ENCODE results near the gene FMO2.

Gene FMO2

DNA sequence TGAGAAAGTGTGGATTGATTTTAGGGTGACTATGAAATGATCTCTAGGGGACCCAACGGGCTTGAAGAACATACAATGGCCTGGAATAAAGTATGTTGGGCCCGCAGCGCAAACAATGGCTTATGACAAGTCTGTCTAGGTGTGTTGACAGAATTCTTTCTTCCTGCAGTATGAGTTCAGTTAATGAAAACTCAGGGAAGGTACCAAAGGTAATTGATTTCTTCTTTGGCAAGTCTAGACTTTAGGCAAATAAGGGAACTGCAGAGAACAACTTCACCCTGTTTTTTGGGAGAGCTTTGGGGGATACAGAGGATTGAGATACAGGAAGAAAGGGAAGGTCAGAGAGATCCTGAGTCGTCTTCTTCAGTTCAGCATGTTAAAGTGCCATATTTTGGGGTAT, 7.8 kb upstream of the FMO2 start:
- no peak for DNase-seq

DNA sequence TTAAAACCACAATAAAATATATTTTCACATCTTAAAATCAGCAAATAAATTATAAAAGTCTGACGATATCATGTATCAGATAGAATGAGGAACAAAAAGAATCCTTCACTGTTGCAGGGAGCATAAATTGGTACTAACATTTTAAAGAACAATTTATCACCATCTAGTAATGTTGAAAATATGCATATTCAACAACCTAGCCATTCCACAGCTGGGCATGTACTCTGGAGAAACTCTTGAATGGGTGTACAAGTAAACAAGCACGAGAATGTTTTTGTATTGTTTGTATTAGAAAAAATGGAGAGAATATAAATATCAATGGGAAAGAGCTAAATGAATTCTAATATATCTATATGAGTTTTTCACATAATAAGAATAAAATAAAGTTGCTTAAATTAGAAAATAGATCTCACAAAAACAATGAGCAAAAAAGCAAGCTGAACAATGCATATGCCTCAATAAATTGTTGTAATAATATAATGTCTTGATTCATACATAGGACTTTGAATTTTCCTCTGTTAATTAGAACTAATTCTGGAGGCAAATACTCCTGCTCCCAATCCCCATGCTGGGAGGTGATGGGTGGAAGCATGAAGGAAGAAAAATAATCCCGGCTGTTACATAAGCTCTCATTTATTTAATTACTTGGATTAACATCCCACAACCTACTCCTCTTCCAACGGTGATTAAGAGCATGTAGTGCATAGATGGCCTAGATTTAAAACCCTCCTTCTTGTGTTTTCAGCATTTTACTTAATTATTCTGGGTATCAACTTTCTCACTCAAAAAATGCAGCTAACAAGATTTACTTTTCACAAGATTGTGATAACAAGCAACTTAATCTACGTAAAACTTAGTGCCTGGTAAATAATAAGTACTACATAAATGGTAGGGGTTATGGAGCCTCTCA, 5.5 kb upstream of the FMO2 start:
- DNase-seq, result no peak

DNA sequence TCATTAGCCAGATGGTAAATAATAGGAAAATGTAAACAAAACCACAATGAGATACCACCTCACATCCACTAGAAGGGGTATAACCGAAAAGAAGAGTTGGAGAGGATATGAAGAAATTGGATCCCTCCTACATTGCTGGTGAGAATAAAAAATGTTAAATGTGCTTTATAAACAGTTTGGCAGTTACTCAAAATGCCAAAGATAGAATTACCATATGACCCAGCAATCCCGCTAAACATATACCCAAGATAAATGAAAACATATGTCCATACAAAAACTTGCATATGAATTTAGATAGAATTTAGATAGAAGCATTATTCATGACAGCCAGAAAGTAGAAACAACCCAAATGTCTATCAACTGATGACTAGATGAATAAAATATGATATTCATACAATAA, 4.4 kb upstream of the FMO2 start:
- no peak for DNase-seq

DNA sequence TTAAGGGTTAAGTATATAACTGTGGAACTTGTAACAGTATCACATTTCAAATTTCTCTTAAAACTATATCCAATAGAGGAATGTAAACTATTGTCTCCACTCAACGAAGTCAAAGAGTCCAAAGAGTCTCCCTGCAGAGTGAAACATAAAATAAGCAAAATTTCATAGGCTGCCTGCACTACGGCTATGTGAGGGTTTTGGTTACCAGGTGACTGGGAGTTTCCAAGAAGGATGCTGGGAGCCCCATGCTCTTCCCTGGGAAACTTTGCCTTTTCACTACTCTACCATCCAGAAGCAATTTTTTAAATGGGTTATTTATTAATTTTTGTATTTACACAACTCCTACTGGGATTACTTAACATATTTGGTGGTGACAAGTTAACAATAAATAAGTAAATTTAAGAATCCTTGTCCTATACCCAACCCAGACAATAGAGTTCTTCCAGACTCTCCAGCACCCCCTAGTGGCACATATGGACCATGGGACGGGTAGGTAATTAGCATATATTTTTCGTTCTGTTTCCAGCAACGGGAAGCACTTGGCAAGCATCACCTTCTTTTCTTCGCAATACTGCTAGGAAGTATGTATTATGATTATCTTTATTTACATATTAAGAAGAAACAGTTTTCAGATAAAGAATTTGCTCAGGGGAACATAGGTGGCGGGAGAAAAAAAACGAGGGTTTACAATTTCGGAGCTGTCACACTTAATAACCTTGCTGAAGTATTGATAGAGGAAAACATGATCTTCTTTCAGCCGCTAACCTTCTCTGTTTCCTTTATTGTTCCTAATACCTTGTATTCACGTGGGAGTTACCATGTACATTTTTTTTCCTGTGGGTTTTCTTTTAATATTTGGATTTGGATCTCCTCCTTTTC, 3.5 kb downstream of the FMO2 start:
- DNase-seq, result peak; percentile 42 to 57

DNA sequence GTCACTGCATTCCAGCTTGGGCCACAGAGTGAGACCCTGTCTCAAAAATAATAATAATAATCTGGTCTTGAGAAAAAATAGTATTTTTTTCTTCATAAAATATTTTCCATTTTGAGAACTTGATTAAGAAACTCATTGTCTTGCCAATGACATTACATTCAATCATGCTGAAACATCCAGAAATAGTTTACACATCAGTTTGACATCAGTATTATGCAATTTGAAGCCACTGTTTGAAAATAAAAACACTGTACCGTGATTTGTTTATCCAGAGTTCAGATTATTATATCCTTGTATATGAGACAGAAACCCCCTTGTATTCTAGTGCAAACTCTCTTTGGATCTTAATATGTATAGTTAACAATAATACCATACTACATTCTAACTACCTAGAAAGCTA, 6.9 kb downstream of the FMO2 start:
- no peak for DNase-seq

DNA sequence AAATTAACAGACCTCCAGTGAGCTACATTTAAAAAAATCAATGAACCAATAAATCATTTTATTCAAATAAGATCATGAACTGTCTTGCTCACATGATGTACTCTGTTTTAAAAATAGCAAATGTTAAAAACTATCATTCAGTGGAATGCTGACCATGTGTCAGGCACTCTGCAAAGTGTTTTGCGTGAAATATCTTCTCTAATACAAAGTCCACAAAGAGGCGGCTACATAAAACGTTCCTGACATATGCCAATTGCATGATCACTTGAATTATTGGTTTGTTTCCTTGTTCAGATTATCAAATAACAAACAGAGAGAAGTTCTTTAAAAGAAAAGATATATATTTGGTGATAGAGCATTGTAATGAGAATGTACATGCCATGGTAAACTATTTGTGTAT, 10.7 kb downstream of the FMO2 start:
- DNase-seq, result no peak

DNA sequence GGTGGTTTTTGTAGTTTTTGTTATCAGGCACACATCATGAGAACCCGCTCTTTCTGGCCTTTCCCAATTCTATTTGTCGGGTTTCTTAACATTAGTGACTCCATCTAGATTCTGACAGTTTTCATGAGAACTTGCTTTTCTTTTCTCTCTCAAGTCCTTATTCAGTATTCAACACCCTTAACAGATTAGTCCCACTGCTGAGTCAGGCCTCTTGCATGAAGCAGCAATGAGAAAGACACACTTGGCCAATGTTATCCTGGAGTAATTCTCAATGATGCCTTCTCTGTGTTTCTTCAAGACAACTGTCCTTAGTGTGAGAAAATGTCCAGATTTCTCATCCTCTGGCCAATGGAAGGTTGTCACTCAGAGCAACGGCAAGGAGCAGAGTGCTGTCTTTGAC, 11.3 kb downstream of the FMO2 start:
- DNase-seq, result no peak

DNA sequence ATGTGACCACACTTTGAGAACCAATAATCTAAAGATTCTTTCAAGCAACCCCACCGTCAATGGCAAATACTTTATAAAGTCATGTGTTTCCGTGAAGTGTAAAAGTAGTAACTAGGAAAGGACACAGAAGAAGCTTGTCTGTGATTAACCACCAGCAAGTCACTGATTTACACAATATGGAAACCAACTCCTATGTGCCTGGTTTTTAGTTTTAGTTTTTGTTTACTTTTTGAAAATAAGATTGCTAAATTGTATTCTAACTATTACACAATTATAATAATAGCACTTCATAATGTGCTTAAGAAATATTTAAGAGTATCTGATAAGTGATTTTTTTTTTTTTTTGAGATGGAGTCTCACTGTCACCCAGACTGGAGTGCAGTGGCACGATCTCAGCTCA, 13.0 kb downstream of the FMO2 start:
- no peak for DNase-seq

DNA sequence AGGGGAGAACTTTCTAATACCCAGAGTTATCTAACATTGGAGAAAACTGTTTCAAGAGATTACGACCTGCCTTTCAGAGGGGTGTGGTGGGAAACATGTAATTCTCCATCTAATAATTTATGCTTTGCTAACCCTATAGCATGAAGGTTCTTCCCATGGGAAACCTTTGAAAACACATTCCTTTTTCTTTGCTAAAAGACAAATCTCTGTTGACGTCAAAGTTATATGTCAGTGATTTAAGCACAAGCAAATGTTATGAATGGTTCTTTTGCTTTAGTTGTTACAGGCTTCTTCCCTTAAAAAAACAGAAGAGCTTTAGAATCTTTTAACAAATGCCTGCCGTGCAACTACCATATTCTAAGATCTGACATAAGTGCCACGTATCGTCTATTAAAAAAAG, 19.2 kb downstream of the FMO2 start:
- no peak for DNase-seq

DNA sequence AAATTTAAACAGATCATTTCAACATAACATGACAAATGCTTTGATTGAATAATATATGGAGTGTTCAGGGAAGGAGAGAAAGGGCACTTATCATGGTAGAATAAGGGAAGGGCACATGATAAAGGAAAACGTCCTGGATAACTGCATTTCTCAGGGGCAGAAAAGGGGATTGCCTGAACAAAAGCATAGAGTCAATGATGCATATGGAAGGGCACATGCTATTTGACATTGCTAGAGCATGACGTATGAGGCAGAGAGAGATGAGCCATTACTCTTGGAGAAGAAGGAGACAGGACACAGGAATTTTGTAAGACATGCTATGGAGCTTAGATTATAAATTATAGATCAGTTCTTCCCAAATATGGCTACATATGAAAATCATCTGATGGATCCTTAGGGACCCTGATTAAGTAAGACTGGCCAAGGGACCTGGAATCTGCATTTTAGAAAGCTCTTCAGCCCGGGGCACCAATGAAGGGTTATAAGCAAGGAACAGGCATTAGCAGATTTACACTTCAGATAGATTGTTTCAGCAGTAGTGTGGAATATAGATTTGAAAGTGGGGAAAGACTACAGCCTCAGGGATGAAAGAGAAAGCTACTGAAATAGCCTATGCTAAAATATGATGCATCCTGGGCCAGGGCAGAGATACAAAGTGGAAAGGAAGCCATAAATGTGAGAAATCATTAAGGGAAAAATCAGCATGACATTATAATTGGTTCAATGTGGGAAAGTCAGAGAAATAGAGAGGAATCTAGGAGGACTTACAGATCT, 21.3 kb downstream of the FMO2 start:
- DNase-seq, result no peak

DNA sequence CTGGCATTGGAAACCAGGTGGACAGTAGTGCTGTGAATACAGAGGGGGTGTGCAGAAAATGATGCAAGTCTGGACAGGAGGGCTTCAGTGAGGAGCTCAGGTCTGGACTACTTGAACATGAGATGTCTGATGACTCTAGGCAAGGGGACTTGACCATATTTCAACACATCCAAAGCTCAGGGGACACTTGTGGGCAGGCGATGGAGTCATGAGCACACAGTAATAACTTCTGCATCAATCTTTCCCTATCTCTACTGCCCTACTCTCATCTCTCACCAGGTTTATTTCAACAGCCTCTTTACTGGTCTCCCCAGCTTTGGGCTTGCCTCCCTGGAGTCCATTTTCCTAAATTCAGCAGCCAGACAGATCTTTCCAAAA, 21.9 kb downstream of the FMO2 start:
- DNase-seq, result no peak

DNA sequence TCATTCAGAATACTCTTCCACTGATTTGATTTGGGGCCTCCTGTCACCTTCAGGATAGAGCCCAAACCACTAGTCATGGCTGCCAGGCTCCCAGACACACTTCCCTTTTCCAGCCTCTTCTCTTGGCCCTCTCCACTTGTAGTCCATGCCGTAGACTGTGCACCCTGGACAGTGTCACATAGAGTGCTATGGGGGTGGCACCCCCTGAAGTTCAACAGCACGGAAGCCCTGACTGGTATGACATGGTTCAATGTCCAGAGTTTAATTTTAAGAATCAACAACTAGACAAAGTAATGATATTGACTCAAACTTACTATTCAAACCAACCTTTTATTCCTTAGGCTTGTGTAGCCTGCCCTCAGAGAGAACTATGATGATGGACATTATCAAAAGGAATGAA, 22.3 kb downstream of the FMO2 start:
- DNase-seq, result no peak

DNA sequence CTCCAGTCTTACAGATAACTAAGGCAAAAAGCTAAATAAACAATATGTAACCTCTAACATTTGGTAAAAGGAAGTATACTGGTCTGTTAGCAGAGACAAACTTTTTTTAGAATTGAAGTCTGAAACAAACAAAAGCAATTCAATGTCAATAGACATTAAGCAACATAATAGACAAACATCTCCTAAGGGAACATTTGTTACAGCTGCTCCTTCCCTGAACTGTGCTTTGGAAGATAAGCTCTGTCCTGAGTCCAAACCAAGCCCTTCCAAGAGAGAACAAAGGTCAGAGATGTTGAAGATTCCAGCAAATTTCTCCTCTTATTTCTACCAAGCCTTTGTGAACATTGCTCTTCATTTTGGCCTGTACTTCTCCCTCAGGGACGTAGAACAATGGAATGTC, 25.3 kb downstream of the FMO2 start:
- DNase-seq, result no peak

DNA sequence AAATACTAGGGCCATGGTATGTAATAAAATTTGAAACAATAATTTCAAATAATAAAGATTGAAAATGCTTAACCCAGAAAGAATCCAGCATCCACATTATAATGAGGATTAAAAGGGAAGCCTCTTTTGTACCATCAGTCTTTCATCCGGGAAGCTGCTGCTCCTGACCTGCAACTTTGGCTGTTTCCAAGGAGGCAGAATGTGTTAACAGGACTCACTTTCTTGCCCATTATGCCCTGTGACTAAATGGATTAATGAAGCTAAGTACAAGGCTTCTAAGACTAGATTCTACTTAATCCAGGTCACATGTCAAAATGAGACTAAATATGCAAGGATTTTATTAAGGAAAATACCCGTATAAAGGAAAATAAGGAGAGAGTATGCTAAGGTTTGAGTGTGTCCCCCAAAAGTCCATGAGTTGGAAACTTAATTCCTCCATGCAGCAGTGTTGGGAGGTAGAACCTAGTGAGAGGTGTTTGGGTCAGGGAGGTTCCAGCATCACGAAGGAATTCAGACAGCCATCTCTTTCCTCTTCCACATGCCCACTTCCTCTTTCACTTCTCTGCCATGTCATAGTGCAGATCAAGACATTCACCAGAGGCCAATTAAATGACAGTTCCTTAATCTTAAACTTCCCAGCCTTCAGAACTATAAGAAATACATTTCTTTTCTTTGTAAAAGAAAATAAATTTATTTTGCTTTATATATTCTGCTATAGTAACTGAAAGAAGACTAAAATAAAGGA, 27.7 kb downstream of the FMO2 start:
- no peak for DNase-seq

DNA sequence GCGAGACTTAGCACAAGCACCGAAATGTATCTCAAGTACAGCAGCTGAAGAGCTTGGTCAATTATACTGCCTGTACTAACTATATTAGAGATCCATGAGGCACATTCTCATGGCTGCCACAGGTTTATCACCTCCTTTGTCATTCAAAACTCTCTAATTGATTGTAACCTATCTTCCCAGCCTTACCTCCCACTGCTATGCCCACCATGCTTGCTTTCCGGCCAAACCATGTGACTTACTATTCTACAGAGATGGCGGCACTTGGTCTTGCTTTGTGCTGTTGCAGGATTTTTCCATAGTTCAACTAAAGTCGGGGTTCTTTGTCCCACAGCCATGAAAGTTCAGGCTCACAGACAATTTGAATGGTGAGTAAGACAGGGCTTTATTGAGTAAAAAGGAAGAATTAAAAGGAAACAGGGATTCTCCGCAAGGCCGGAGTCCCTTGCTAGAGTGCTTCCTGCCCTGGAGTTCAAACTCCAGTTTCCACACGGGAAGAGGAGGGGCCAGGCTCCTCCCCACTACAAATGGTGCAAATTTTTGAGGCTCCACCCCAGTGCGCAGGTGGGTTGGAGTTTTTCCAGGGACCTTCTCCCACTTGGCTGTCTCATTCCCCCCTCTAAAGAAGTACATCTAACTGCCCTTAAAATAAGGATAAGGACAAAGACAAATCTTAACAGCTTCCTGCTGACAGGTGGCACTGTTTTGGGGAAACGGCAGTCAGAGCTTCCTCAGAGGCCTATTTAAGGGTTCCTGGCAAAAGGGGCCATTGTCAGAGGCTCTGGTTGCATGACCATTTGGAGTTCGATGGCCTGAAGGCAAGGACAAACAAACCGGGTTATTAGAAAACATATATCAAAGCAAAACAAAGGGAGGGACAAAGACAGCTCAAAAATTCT, 28.7 kb downstream of the FMO2 start:
- DNase-seq, result no peak

DNA sequence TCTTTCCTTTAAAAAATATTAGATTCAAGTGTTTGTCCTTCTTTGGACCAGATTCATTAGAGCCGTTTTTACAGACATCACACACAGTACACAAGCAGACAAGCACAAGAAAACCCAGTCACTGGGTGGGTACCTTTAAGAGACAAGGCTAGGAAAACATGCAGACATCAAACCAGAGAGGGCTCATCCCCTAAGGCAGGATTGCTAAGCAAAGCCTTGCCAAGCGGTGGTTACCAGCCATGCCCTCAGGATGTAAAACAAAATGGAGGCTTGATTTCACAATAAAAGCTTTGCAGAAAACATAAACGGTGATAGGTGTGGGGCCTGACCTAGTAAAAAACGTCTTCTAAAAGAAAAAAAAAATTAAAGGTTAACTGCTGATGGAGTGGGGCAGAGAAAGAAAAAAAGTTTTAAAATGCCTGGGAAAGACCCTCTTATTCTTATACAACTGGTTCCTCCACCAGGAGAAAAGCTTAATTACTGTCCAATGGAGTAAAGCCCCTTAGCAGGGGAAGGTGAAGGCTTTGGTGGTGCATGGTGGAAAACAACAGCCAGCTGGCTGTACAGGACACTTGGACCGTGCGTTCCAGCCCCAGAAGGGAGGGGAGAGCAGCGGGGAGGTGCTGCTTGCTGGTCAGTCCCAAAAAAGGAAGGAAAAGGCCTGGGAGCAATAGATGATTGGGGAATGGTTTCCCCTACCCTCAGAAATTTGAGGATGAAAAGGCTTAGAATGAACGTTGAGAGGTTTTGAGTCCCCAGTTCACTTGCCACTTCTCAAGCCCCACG, 32.8 kb downstream of the FMO2 start:
- DNase-seq, result no peak

DNA sequence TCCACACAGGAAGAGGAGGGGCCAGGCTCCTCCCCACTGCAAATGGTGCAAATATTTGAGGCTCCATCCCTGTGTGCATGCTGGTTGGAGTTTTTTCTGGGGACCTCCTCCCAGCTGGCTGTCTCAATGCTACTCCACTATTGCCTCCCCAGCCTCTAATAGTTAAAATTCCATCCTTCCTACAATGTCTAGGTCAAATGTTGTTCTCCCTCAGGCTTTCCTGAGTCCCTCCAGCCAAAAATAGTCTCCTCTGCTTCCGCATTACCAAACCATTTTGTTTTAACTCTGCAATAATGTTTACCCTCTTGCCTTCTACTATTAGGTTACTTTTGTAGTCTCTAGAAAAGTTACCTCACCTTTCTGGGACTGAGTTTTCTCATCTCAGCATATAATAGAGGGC, 33.6 kb downstream of the FMO2 start:
- DNase-seq, result no peak

DNA sequence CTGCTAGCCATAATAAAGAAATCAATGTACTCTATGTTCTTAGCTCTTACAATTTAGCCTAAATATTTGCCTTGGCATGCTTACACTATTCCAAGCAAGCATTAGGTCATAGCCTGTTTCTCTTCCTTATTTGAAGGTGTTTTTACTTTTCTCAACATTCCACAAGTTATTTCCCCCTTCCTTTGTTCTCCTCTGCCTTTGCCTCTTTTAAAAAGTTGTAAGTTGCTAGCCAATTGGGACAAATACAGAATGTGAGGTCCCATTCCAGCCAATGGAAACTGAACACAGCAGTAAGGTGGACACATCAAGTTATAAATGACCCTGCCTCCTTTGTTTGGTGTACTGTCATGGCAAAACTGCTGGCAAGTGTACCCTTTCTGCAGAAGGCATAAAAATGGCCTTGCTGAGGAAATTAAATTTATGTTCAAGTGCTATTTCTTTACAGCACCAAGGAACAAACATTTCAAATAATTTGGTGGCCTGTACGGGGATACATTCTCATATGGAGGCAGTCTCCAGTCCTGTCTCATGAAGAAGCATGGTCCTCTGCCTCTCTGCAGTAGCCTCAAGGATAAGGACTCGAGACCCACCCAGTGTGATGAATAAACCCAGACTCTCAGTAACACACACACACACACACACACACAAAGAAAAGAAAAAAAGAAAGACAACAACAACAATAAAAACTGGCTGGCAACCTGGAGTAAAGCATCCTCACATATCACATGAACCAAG, 34.4 kb downstream of the FMO2 start:
- no peak for DNase-seq

DNA sequence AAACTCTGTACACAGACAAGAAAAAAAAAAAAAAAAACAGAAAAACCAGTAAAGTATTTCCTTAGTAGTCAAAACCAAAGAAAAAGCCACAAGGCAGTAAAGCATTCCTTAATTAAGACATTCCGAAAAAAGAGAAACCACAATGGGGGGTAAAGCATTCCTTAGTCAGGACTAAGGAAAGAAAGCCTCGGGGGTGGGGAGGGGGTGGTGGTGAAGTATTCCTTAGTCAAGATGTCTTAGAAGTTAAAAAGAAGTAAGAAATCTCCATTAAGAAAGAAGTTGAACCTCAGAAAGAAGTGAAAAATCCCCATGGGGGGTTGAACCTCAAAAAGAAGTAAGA, 35.0 kb downstream of the FMO2 start:
- no peak for DNase-seq

DNA sequence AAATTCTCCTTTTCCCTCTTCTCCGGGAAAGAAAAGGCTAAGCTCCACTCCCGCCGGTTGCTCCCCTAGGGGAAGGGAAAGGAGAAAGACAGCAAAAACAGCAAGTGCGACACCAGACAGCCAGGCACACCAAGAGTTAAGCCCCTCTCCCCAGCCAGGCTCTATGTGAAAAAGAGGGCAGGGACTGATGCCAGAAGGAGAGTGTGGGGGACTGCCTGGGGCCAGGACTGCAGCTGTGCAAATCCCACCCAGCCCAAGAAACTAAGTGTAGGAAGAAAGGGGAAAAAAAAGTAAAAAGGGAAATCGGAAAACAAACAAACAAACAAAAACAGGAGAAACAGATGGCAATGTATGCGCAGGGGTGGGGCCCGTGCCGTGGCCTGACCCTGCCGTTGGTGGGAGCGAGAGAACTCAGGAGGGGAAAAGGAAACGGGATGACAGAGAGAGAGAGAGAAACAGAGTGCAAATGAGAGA, 35.5 kb downstream of the FMO2 start:
- DNase-seq, result no peak

Data from stimulated activated CD4-positive, alpha-beta T cell treated with anti-CD3 and anti-CD28 coated beads, Interleukin-2, amount 100 ng/mL, for 24 hours (primary cell).